Karpas-422 (cell line): ENCODE data around the gene ABCB9. TPM values are rescaled to one million over a fixed set of nuclear protein-coding genes. Genes with fewer than 3 reads are reported as not detected.

Experiments used
- DNase-seq: peaks from one replicate; pipeline ENCODE4 v3.0.0-alpha.2; 2015
- H2AFZ ChIP-seq: fragments of 200-600 bp; sonication (generic); 2 replicates; pipeline ENCODE4 v1.6.1; 2014; ENCODE audit warnings: antibody characterized with exemption, low read length, mixed read lengths
- H3K27ac ChIP-seq: fragments of 200-600 bp; sonication (generic); 2 replicates; pipeline ENCODE4 v1.5.1; 2014; ENCODE audit warnings: mild to moderate bottlenecking, low read length, moderate library complexity
- H3K27me3 ChIP-seq: fragments of 200-600 bp; sonication (generic); 2 replicates; pipeline ENCODE4 v1.6.1; 2014; ENCODE audit warnings: low read length, mixed read lengths
- H3K36me3 ChIP-seq: fragments of 200-600 bp; sonication (generic); 2 replicates; pipeline ENCODE4 v1.6.1; 2014; ENCODE audit warnings: low read length, mixed read lengths; ENCODE audit not compliant: insufficient read depth
- H3K4me1 ChIP-seq: fragments of 200-600 bp; sonication (generic); 2 replicates; pipeline ENCODE4 v1.6.1; 2014; ENCODE audit warnings: mild to moderate bottlenecking, low read length, mixed read lengths
- H3K4me2 ChIP-seq: fragments of 200-600 bp; sonication (generic); 2 replicates; pipeline ENCODE4 v1.6.1; 2014; ENCODE audit warnings: low read length, low read depth, mild to moderate bottlenecking; ENCODE audit not compliant: poor library complexity, severe bottlenecking
- H3K4me3 ChIP-seq: fragments of 200-600 bp; sonication (generic); 2 replicates; pipeline ENCODE4 v1.5.1; 2014; ENCODE audit warnings: mild to moderate bottlenecking, antibody characterized with exemption, low read length, mixed read lengths
- H3K79me2 ChIP-seq: fragments of 200-600 bp; sonication (generic); 2 replicates; pipeline ENCODE4 v1.6.1; 2014; ENCODE audit warnings: mild to moderate bottlenecking, low read length, mixed read lengths
- H3K9ac ChIP-seq: fragments of 200-600 bp; sonication (generic); 2 replicates; pipeline ENCODE4 v1.6.0; 2014; ENCODE audit warnings: low read length
- H3K9me2 ChIP-seq: fragments of 200-600 bp; sonication (generic), shearing (Covaris generic); replicated peaks from 2 replicates; pipeline ENCODE4 v1.6.0; 2014; ENCODE audit warnings: mild to moderate bottlenecking, low read length, moderate library complexity; ENCODE audit not compliant: insufficient read depth
- H3K9me3 ChIP-seq: fragments of 300-700, 200-600 bp; sonication (generic); 2 replicates; pipeline ENCODE4 v1.6.1; 2014; ENCODE audit warnings: low read length, mixed read lengths
- H4K20me1 ChIP-seq: fragments of 200-600 bp; sonication (generic); 2 replicates; pipeline ENCODE4 v1.6.1; 2014; ENCODE audit warnings: mild to moderate bottlenecking, antibody characterized with exemption, low read length, low read depth; ENCODE audit not compliant: insufficient read depth
- total RNA-seq: library from RNA; depleted of rRNA; stranded (reverse); fragments of >200 nt; shearing (Covaris generic); gene quantifications from 2 replicates; pipeline ENCODE4 v1.2.3, GENCODE V29; 2014; ENCODE audit warnings: low replicate concordance

Gene ABCB9
- total RNA-seq, 1 experiment from 2014 or later, result 1.5 TPM

- Histone ChIP-seq H2AFZ (no peak overlapping the region), H3K4me1 (peaks cover 33% of the 10 kb centered on the region), H3K79me2 (peaks cover 23% of the 10 kb centered on the region), H4K20me1 (peaks cover 22% of the 10 kb centered on the region), H3K9ac (peak overlapping the region; percentile 78), H3K9me2 (no peaks in the 10 kb centered on the region), H3K27me3 (no peaks in the 10 kb centered on the region), H3K4me3 (peak overlapping the region; percentile 70), H3K4me2 (peak overlapping the region; percentile 80), H3K36me3 (peaks cover 13% of the 10 kb centered on the region; the same call in 1 of the 2 replicates), H3K27ac (peak overlapping the region; percentile 49; the same call in 1 of the 2 replicates), H3K9me3 (no peaks in the 10 kb centered on the region)
- peak; percentile 60 for DNase-seq
These were observed 15.6 kb upstream of the ABCB9 start for GRCh38 chr12:122981587-122982476.

GRCh38 chr12:122981036-122981471 is 14.8 kb upstream of the ABCB9 start:
- Histone ChIP-seq H3K9ac (peak overlapping the region; percentile 78), H3K79me2 (peaks cover 31% of the 10 kb centered on the region), H3K9me2 (no peaks in the 10 kb centered on the region), H3K27ac (peak overlapping the region; percentile 49), H3K36me3 (peaks cover 13% of the 10 kb centered on the region; the same call in 1 of the 2 replicates), H3K4me3 (peak overlapping the region; percentile 70), H3K27me3 (no peaks in the 10 kb centered on the region), H3K9me3 (no peaks in the 10 kb centered on the region), H3K4me2 (peak overlapping the region; percentile 80), H2AFZ (no peak overlapping the region), H4K20me1 (peaks cover 22% of the 10 kb centered on the region), H3K4me1 (peaks cover 41% of the 10 kb centered on the region)
- DNase-seq, result peak; percentile 68

GRCh38 chr12:122980183-122981035 is 14.1 kb upstream of the ABCB9 start, which contains the start of gene ARL6IP4:
ARL6IP4 (plus strand) TSS chr12:122980681; CDS start chr12:122981140, 459 bp downstream.
- Histone ChIP-seq H3K4me2 (peak within 1 kb of the TSS; percentile 80), H3K36me3 (peaks cover 13% of the 10 kb centered on the region; the same call in 1 of the 2 replicates), H3K27ac (peak within 1 kb of the TSS; percentile 60), H3K9me2 (no peaks in the 10 kb centered on the region), H4K20me1 (peaks cover 22% of the 10 kb centered on the region), H3K9ac (peak within 1 kb of the TSS; percentile 78), H3K4me1 (peaks cover 45% of the 10 kb centered on the region), H2AFZ (no peak within 1 kb of the TSS; the same call in 1 of the 2 replicates), H3K9me3 (no peaks in the 10 kb centered on the region), H3K27me3 (no peaks in the 10 kb centered on the region), H3K4me3 (peak within 1 kb of the TSS; percentile 70), H3K79me2 (peaks cover 38% of the 10 kb centered on the region)
- DNase-seq, result peak; percentile 88

GRCh38 chr12:122979908-122980182 is 13.6 kb upstream of the ABCB9 start:
- Histone ChIP-seq H3K36me3 (peaks cover 13% of the 10 kb centered on the region; the same call in 1 of the 2 replicates), H3K79me2 (peaks cover 39% of the 10 kb centered on the region), H4K20me1 (peaks cover 22% of the 10 kb centered on the region), H3K9me2 (no peaks in the 10 kb centered on the region), H3K4me1 (peaks cover 45% of the 10 kb centered on the region), H3K4me3 (peak overlapping the region; percentile 70), H2AFZ (no peak overlapping the region; the same call in 1 of the 2 replicates), H3K9ac (peak overlapping the region; percentile 78), H3K27me3 (no peaks in the 10 kb centered on the region), H3K27ac (peak overlapping the region; percentile 60), H3K9me3 (no peaks in the 10 kb centered on the region), H3K4me2 (peak overlapping the region; percentile 80)
- DNase-seq, result peak; percentile 93

- Histone ChIP-seq H3K79me2 (peaks cover 39% of the 10 kb centered on the region), H3K4me2 (peak overlapping the region; percentile 80), H4K20me1 (peaks cover 19% of the 10 kb centered on the region), H3K27me3 (no peaks in the 10 kb centered on the region), H2AFZ (no peak overlapping the region), H3K27ac (peak overlapping the region; percentile 60), H3K9ac (peak overlapping the region; percentile 78), H3K9me2 (no peaks in the 10 kb centered on the region), H3K4me3 (peak overlapping the region; percentile 70), H3K36me3 (peaks cover 13% of the 10 kb centered on the region; the same call in 1 of the 2 replicates), H3K4me1 (peaks cover 45% of the 10 kb centered on the region), H3K9me3 (no peaks in the 10 kb centered on the region)
- no peak for DNase-seq
These were observed 13.0 kb upstream of the ABCB9 start for GRCh38 chr12:122979001-122979907.

GRCh38 chr12:122978507-122978955 is 12.3 kb upstream of the ABCB9 start:
- Histone ChIP-seq H3K4me1 (peaks cover 48% of the 10 kb centered on the region), H3K27ac (no peak overlapping the region), H2AFZ (no peak overlapping the region), H3K4me3 (no peak overlapping the region), H4K20me1 (peaks cover 19% of the 10 kb centered on the region), H3K9ac (no peak overlapping the region), H3K27me3 (no peaks in the 10 kb centered on the region), H3K9me2 (no peaks in the 10 kb centered on the region), H3K9me3 (no peaks in the 10 kb centered on the region), H3K4me2 (no peak overlapping the region), H3K36me3 (peaks cover 13% of the 10 kb centered on the region; the same call in 1 of the 2 replicates), H3K79me2 (peaks cover 39% of the 10 kb centered on the region)
- no peak for DNase-seq

- H3K79me2 ChIP-seq, result peaks cover 39% of the 10 kb centered on the region
- DNase-seq, result no peak
- no peak overlapping the region for H2AFZ ChIP-seq
- peaks cover 48% of the 10 kb centered on the region for H3K4me1 ChIP-seq
- H3K9me3 ChIP-seq, result no peaks in the 10 kb centered on the region
- H3K4me2 ChIP-seq, result no peak overlapping the region
- no peak overlapping the region for H3K27ac ChIP-seq
- H3K9ac ChIP-seq, result no peak overlapping the region
- peaks cover 13% of the 10 kb centered on the region for H4K20me1 ChIP-seq
- H3K4me3 ChIP-seq, result no peak overlapping the region
- no peaks in the 10 kb centered on the region for H3K27me3 ChIP-seq
- no peaks in the 10 kb centered on the region for H3K9me2 ChIP-seq
- H3K36me3 ChIP-seq, result peaks cover 11% of the 10 kb centered on the region; the same call in 1 of the 2 replicates
These were observed 11.6 kb upstream of the ABCB9 start for GRCh38 chr12:122977655-122978392.
